SK-N-SH (cell line): ENCODE measurements around the gene ADAMTS3. TPM values are rescaled to one million over a fixed set of nuclear protein-coding genes. Genes with fewer than 3 reads are reported as not detected.

ENCODE experiments used
- CTCF ChIA-PET: fragments of 300-600, 350-600 bp; formaldehyde crosslinking; extraction: SDS; loops from one replicate; lab custom pipeline; 2021; lab: Yijun Ruan, JAX
- POLR2A ChIA-PET: fragments of 350-600 bp; sonication (Branson Sonifier 250); formaldehyde crosslinking; extraction: SDS; loops from one replicate; lab custom pipeline; 2020; ENCODE audit warnings: antibody characterized with exemption, inconsistent platforms; lab: Yijun Ruan, JAX
- DNase-seq: peaks from one replicate; pipeline ENCODE4 v3.0.0; 2012
- H2AFZ ChIP-seq: fragments of 200-600 bp; sonication (generic); 2 replicates; pipeline ENCODE4 v1.8.1; 2016; ENCODE audit warnings: antibody characterized with exemption, mild to moderate bottlenecking, low read depth
- H3F3A ChIP-seq: fragments of 200-600 bp; sonication (generic); replicated peaks from 2 replicates; pipeline ENCODE3; 2016; ENCODE audit warnings: antibody characterized with exemption, mild to moderate bottlenecking; ENCODE audit not compliant: insufficient read depth
- H3K27ac ChIP-seq, 2 experiments: fragments of 200-500 bp in 1 of 2; fragments of 200-600 bp in 1 of 2; sonication (Bioruptor generic) in 1 of 2; sonication (generic), shearing (Covaris generic) in 1 of 2; 2 replicates each; pipeline versions ENCODE4 v1.5.1 to v1.6.1; 2014 to 2016; ENCODE audit warnings: low read depth in 2 of 2, inconsistent platforms in 1 of 2, low read length in 1 of 2, mild to moderate bottlenecking in 1 of 2, mixed read lengths in 1 of 2
- H3K27me3 ChIP-seq: fragments of 200-600 bp; sonication (generic), shearing (Covaris generic); 2 replicates; pipeline ENCODE4 v1.6.1; 2016; ENCODE audit warnings: mixed run types; ENCODE audit not compliant: insufficient read depth
- H3K36me3 ChIP-seq, 2 experiments: fragments of 200-500 bp in 1 of 2; fragments of 200-600 bp in 1 of 2; sonication (Bioruptor generic) in 1 of 2; sonication (generic) in 1 of 2; replicated peaks in 1 of 2; 2 replicates each; pipeline versions ENCODE3 to v1.5.1; 2014 to 2016; ENCODE audit warnings: low read length in 1 of 2, mild to moderate bottlenecking in 1 of 2; ENCODE audit not compliant: insufficient read depth in 2 of 2, control insufficient read depth in 1 of 2
- H3K4me1 ChIP-seq, 2 experiments: fragments of 200-500 bp in 1 of 2; fragments of 200-600 bp in 1 of 2; sonication (Bioruptor generic) in 1 of 2; sonication (generic), shearing (Covaris generic) in 1 of 2; 2 replicates each; pipeline versions ENCODE4 v1.5.1 to v1.6.1; 2014 to 2016; ENCODE audit warnings: low read depth in 1 of 2, low read length in 1 of 2, mixed run types in 1 of 2; ENCODE audit not compliant: insufficient read depth in 2 of 2, control insufficient read depth in 1 of 2
- H3K4me2 ChIP-seq: fragments of 200-600 bp; sonication (generic), shearing (Covaris generic); 2 replicates; pipeline ENCODE4 v1.6.1; 2017; ENCODE audit warnings: mixed run types
- H3K4me3 ChIP-seq, 2 experiments: fragments of 200-500 bp in 1 of 2; fragments of 200-600 bp in 1 of 2; sonication (Bioruptor generic) in 1 of 2; sonication (generic), shearing (Covaris generic) in 1 of 2; 2 replicates each; pipeline versions ENCODE4 v1.5.1 to v1.8.1; 2014 to 2016; ENCODE audit warnings: low read depth in 2 of 2, inconsistent platforms in 1 of 2, low read length in 1 of 2, mild to moderate bottlenecking in 1 of 2, mixed read lengths in 1 of 2, moderate library complexity in 1 of 2
- H3K79me2 ChIP-seq: fragments of 200-600 bp; sonication (generic); 2 replicates; pipeline ENCODE4 v1.8.1; 2017; ENCODE audit warnings: mild to moderate bottlenecking; ENCODE audit not compliant: insufficient read depth
- H3K9ac ChIP-seq: fragments of 200-600 bp; sonication (generic); 2 replicates; pipeline ENCODE4 v1.6.1; 2017; ENCODE audit warnings: mixed run types
- H3K9me2 ChIP-seq: fragments of 200-600 bp; sonication (generic); 2 replicates; pipeline ENCODE4 v1.6.1; 2017; ENCODE audit warnings: mixed run types
- H3K9me3 ChIP-seq: fragments of 200-600 bp; sonication (generic); 2 replicates; pipeline ENCODE4 v1.6.1; 2017; ENCODE audit warnings: mixed run types, mild to moderate bottlenecking, moderate library complexity
- H4K20me1 ChIP-seq: fragments of 200-600 bp; sonication (generic); 2 replicates; pipeline ENCODE4 v1.6.1; 2017; ENCODE audit warnings: mild to moderate bottlenecking, mixed run types; ENCODE audit not compliant: insufficient read depth
- ELF1 ChIP-seq: IDR thresholded peaks from 2 replicates; pipeline ENCODE4 v1.4.0; 2012
- EP300 ChIP-seq, 2 experiments: IDR thresholded peaks; 2 replicates each; pipeline versions ENCODE4 v1.4.0 to v1.6.1; 2012; ENCODE audit warnings: borderline replicate concordance in 1 of 2, low read depth in 1 of 2, low read length in 1 of 2
- EZH2phosphoT487 ChIP-seq: fragments of 200-600 bp; sonication (generic); IDR thresholded peaks from 2 replicates; pipeline ENCODE4 v1.6.1; 2017; ENCODE audit warnings: low read depth, mixed run types, mild to moderate bottlenecking, antibody characterized with exemption, moderate library complexity, borderline replicate concordance
- NFIC ChIP-seq: IDR thresholded peaks from 2 replicates; pipeline ENCODE4 v1.4.0; 2012; ENCODE audit warnings: borderline replicate concordance
- RFX5 ChIP-seq: IDR thresholded peaks from 2 replicates; pipeline ENCODE4 v1.6.1; 2012; ENCODE audit warnings: mild to moderate bottlenecking, improper control_type of control experiment, low read length
- SIN3A ChIP-seq: IDR thresholded peaks from 2 replicates; pipeline ENCODE4 v1.6.1; 2012; ENCODE audit warnings: low read depth, mild to moderate bottlenecking, low read length, moderate library complexity, borderline replicate concordance
- TAF1 ChIP-seq: IDR thresholded peaks from 2 replicates; pipeline ENCODE4 v1.6.1; 2012; ENCODE audit warnings: low read depth, mild to moderate bottlenecking, low read length, moderate library complexity, borderline replicate concordance
- WGBS: methylation state at CpG from one replicate; pipeline ENCODE4 v1.1.6; 2017; ENCODE audit warnings: low lambda C conversion rate; 5-methylcytosine and 5-hydroxymethylcytosine counted together
- polyA plus RNA-seq, 3 experiments: library from polyadenylated mRNA; depleted of rRNA; stranded (reverse); fragments of >200 nt; gene quantifications; 2 replicates each; pipeline ENCODE4 v1.2.3, GENCODE V29; 2012
- TF ChIP-seq, protein P1 (sequence below): IDR thresholded peaks from 2 replicates; pipeline ENCODE4 v1.4.0; 2012; ENCODE audit warnings: low read depth, borderline replicate concordance
- TF ChIP-seq, protein P2 (sequence below): IDR thresholded peaks from 2 replicates; pipeline ENCODE4 v1.6.1; 2012; ENCODE audit warnings: mild to moderate bottlenecking, low read depth, low read length, moderate library complexity
- TF ChIP-seq, protein P3 (sequence below): IDR thresholded peaks from 2 replicates; pipeline ENCODE4 v1.4.0; 2012; ENCODE audit warnings: low read depth, borderline replicate concordance
- TF ChIP-seq, protein P4 (sequence below): fragments of 200-600 bp; sonication (generic); IDR thresholded peaks from 2 replicates; pipeline ENCODE4 v1.6.1; 2017; ENCODE audit warnings: antibody characterized with exemption, mild to moderate bottlenecking, moderate library complexity

Gene ADAMTS3
- polyA plus RNA-seq, 1 of the 3 experiments (the other 2 are of a cell fraction): 0.99 TPM

DNA sequence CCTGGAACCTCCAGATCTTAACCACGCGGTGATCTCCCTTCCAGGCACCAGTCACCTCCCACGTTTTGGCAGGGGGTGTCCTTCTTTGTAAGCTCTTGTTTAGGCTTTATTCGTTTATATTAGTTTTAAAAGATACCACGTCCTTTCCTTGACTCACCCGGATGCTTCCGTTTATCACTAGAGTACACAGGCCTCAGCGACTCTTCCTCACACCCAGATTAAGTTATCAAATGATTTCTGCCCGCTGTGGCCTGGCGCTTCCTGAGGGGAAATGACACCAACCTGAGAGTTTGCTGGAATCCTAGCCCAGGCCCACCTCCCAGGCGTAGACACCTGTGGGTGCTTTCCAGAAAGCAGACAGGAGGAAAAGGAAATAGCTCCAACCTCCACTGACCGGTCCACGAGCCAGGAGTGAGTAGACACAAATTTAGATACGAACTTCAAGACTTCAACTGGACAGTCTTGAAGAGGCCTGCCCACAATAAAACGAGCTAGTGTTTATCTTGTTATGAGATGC, 756 bp upstream of the ADAMTS3 start:
- ChIA-PET POLR2A (interaction anchor here (1.3 kb wide), 1 partner anchor 22 kb away, joined by 4 read pairs; no protein-coding TSS in a partner anchor), CTCF (interaction anchor here (1.0 to 1.2 kb wide), 3 partner anchors 10 to 64 kb away, joined by 3 to 6 read pairs (median 3); no protein-coding TSS in a partner anchor)
- H3K4me3 ChIP-seq: peak overlapping the region; percentile 76 to 81; a peak in 3 of 4 replicates
- peak overlapping the region in 1 of 2 experiments; percentile 83; a peak in 1 of 4 replicates for H3K27ac ChIP-seq
- TF ChIP-seq TAF1 (no peak), RFX5 (no peak), EZH2phosphoT487 (no peak), NFIC (no peak), EP300 (IDR thresholded peaks at IDR 0.05; ENCODE audit: borderline replicate concordance in 1 of 2, low read depth in 1 of 2, low read length in 1 of 2) (no peak), ELF1 (no peak), SIN3A (no peak)
- TF ChIP-seq, protein P1, sequence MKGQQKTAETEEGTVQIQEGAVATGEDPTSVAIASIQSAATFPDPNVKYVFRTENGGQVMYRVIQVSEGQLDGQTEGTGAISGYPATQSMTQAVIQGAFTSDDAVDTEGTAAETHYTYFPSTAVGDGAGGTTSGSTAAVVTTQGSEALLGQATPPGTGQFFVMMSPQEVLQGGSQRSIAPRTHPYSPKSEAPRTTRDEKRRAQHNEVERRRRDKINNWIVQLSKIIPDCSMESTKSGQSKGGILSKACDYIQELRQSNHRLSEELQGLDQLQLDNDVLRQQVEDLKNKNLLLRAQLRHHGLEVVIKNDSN: no peak
- TF ChIP-seq, protein P2, sequence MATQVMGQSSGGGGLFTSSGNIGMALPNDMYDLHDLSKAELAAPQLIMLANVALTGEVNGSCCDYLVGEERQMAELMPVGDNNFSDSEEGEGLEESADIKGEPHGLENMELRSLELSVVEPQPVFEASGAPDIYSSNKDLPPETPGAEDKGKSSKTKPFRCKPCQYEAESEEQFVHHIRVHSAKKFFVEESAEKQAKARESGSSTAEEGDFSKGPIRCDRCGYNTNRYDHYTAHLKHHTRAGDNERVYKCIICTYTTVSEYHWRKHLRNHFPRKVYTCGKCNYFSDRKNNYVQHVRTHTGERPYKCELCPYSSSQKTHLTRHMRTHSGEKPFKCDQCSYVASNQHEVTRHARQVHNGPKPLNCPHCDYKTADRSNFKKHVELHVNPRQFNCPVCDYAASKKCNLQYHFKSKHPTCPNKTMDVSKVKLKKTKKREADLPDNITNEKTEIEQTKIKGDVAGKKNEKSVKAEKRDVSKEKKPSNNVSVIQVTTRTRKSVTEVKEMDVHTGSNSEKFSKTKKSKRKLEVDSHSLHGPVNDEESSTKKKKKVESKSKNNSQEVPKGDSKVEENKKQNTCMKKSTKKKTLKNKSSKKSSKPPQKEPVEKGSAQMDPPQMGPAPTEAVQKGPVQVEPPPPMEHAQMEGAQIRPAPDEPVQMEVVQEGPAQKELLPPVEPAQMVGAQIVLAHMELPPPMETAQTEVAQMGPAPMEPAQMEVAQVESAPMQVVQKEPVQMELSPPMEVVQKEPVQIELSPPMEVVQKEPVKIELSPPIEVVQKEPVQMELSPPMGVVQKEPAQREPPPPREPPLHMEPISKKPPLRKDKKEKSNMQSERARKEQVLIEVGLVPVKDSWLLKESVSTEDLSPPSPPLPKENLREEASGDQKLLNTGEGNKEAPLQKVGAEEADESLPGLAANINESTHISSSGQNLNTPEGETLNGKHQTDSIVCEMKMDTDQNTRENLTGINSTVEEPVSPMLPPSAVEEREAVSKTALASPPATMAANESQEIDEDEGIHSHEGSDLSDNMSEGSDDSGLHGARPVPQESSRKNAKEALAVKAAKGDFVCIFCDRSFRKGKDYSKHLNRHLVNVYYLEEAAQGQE: no peak
- TF ChIP-seq, protein P3, sequence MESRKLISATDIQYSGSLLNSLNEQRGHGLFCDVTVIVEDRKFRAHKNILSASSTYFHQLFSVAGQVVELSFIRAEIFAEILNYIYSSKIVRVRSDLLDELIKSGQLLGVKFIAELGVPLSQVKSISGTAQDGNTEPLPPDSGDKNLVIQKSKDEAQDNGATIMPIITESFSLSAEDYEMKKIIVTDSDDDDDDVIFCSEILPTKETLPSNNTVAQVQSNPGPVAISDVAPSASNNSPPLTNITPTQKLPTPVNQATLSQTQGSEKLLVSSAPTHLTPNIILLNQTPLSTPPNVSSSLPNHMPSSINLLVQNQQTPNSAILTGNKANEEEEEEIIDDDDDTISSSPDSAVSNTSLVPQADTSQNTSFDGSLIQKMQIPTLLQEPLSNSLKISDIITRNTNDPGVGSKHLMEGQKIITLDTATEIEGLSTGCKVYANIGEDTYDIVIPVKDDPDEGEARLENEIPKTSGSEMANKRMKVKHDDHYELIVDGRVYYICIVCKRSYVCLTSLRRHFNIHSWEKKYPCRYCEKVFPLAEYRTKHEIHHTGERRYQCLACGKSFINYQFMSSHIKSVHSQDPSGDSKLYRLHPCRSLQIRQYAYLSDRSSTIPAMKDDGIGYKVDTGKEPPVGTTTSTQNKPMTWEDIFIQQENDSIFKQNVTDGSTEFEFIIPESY: no peak
- TF ChIP-seq, protein P4, sequence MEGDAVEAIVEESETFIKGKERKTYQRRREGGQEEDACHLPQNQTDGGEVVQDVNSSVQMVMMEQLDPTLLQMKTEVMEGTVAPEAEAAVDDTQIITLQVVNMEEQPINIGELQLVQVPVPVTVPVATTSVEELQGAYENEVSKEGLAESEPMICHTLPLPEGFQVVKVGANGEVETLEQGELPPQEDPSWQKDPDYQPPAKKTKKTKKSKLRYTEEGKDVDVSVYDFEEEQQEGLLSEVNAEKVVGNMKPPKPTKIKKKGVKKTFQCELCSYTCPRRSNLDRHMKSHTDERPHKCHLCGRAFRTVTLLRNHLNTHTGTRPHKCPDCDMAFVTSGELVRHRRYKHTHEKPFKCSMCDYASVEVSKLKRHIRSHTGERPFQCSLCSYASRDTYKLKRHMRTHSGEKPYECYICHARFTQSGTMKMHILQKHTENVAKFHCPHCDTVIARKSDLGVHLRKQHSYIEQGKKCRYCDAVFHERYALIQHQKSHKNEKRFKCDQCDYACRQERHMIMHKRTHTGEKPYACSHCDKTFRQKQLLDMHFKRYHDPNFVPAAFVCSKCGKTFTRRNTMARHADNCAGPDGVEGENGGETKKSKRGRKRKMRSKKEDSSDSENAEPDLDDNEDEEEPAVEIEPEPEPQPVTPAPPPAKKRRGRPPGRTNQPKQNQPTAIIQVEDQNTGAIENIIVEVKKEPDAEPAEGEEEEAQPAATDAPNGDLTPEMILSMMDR: no peak
- H3K36me3 ChIP-seq: no peaks in the 10 kb centered on the region
- H3K9ac ChIP-seq: no peak overlapping the region
- no peaks in the 10 kb centered on the region for H3K9me2 ChIP-seq
- H3K27me3 ChIP-seq: no peaks in the 10 kb centered on the region; the same call in 1 of the 2 replicates
- no peaks in the 10 kb centered on the region for H3K9me3 ChIP-seq
- H3F3A ChIP-seq: no peaks in the 10 kb centered on the region
- H3K4me1 ChIP-seq: peaks cover 0 to 4% of the 10 kb centered on the region in 2 experiments; a peak in 2 of 4 replicates
- no peak for DNase-seq
- no peaks in the 10 kb centered on the region for H4K20me1 ChIP-seq
- peak overlapping the region; percentile 97 for H3K4me2 ChIP-seq
- peak overlapping the region; percentile 88; the same call in 1 of the 2 replicates for H2AFZ ChIP-seq
- no peaks in the 10 kb centered on the region for H3K79me2 ChIP-seq
- 82% methylated on average over 15 of the region's 15 CpGs for WGBS
